ENCODE measurements around the gene PPP1R16B.

The PPP1R16B gene

GRCh38 chr20:38828514-38829295, 23.2 kb downstream of the PPP1R16B start:
- no peak for DNase-seq

GRCh38 chr20:38829296-38829875, 23.9 kb downstream of the PPP1R16B start:
- no peak for DNase-seq

- DNase-seq = no peak
Measured at GRCh38 chr20:38830356-38830755, 24.9 kb downstream of the PPP1R16B start.

GRCh38 chr20:38831049-38831691, 25.7 kb downstream of the PPP1R16B start:
- DNase-seq = no peak

GRCh38 chr20:38831995-38832620, 26.6 kb downstream of the PPP1R16B start:
- DNase-seq = no peak

GRCh38 chr20:38833154-38833856, 27.8 kb downstream of the PPP1R16B start:
- no peak for DNase-seq

GRCh38 chr20:38833857-38834164, 28.3 kb downstream of the PPP1R16B start:
- DNase-seq = no peak

GRCh38 chr20:38834868-38835267, 29.4 kb downstream of the PPP1R16B start:
- DNase-seq = no peak

GRCh38 chr20:38835792-38836191, 30.3 kb downstream of the PPP1R16B start:
- no peak for DNase-seq

- no peak for DNase-seq
Measured at GRCh38 chr20:38836991-38837390, 31.5 kb downstream of the PPP1R16B start.

GRCh38 chr20:38838326-38838725, 32.8 kb downstream of the PPP1R16B start:
- DNase-seq = no peak

GRCh38 chr20:38839563-38839962, 34.1 kb downstream of the PPP1R16B start:
- no peak for DNase-seq

- DNase-seq = no peak
Measured at GRCh38 chr20:38840053-38840893, 34.8 kb downstream of the PPP1R16B start.

GRCh38 chr20:38840894-38841470, 35.5 kb downstream of the PPP1R16B start:
- DNase-seq = no peak

GRCh38 chr20:38841570-38841969, 36.1 kb downstream of the PPP1R16B start:
- no peak for DNase-seq

- no peak for DNase-seq
Measured at GRCh38 chr20:38842026-38842425, 36.5 kb downstream of the PPP1R16B start.

- DNase-seq = no peak
Measured at GRCh38 chr20:38842558-38842981, 37.1 kb downstream of the PPP1R16B start.

- no peak for DNase-seq
Measured at GRCh38 chr20:38843346-38843745, 37.8 kb downstream of the PPP1R16B start.

- DNase-seq = no peak
Measured at GRCh38 chr20:38844963-38845362, 39.5 kb downstream of the PPP1R16B start.

GRCh38 chr20:38847840-38848239, 42.3 kb downstream of the PPP1R16B start:
- no peak for DNase-seq

- no peak for DNase-seq
Measured at GRCh38 chr20:38853759-38854158, 48.3 kb downstream of the PPP1R16B start.

GRCh38 chr20:38854654-38855066, 49.2 kb downstream of the PPP1R16B start:
- no peak for DNase-seq
